Naive B cell (primary cell): Measurements from ENCODE around the gene ALLC. TPM values are rescaled to one million over a fixed set of nuclear protein-coding genes. Genes with fewer than 3 reads are reported as not detected.

Experiments
- ATAC-seq, 2 donors: fragments of 150-1000 bp; cut with Tn5 transposase; 2 replicates each; pipeline ENCODE4 v1.10.0; 2021; ENCODE audit warnings: low read depth in 2 of 2, mild to moderate bottlenecking in 2 of 2, moderate library complexity in 2 of 2
- DNase-seq: peaks from one replicate; pipeline ENCODE4 v3.0.0; 2022
- H3K27ac Mint-ChIP-seq, 6 donors: one replicate each; pipeline ENCODE4 v1.8.0; 2020 to 2022; ENCODE audit warnings: mild to moderate bottlenecking in 6 of 6, mixed read lengths in 6 of 6, moderate library complexity in 5 of 6, inconsistent platforms in 2 of 6
- H3K27me3 Mint-ChIP-seq, 3 donors: one replicate each; pipeline ENCODE4 v1.8.0; 2021 to 2022; ENCODE audit warnings: mixed read lengths in 3 of 3, mild to moderate bottlenecking in 1 of 3
- H3K36me3 Mint-ChIP-seq, 2 donors: one replicate each; pipeline ENCODE4 v1.8.0; 2020 to 2022; ENCODE audit warnings: mixed read lengths in 2 of 2, inconsistent platforms in 1 of 2, mild to moderate bottlenecking in 1 of 2
- H3K4me1 Mint-ChIP-seq, 3 donors: one replicate each; pipeline ENCODE4 v1.8.0; 2020 to 2022; ENCODE audit warnings: mixed read lengths in 3 of 3, inconsistent platforms in 1 of 3, mild to moderate bottlenecking in 1 of 3, moderate library complexity in 1 of 3
- H3K4me3 Mint-ChIP-seq, 8 donors: one replicate each; pipeline ENCODE4 v1.8.0; 2020 to 2022; ENCODE audit warnings: mild to moderate bottlenecking in 8 of 8, mixed read lengths in 8 of 8, moderate library complexity in 8 of 8, inconsistent platforms in 2 of 8
- H3K9me3 Mint-ChIP-seq, 7 donors: one replicate each; pipeline ENCODE4 v1.8.0; 2020 to 2022; ENCODE audit warnings: mixed read lengths in 7 of 7, mild to moderate bottlenecking in 5 of 7, inconsistent platforms in 2 of 7, moderate library complexity in 1 of 7
- polyA plus RNA-seq, 6 donors: library from polyadenylated mRNA; unstranded; fragments of 300-500 nt; fragmentation: Illumina TruSeq; gene quantifications; one replicate each; pipeline ENCODE4 v1.2.3, GENCODE V29; 2021; ENCODE audit warnings: low read depth in 6 of 6

ALLC gene
- polyA plus RNA-seq, 6 donors from 2014 or later: not detected

DNA sequence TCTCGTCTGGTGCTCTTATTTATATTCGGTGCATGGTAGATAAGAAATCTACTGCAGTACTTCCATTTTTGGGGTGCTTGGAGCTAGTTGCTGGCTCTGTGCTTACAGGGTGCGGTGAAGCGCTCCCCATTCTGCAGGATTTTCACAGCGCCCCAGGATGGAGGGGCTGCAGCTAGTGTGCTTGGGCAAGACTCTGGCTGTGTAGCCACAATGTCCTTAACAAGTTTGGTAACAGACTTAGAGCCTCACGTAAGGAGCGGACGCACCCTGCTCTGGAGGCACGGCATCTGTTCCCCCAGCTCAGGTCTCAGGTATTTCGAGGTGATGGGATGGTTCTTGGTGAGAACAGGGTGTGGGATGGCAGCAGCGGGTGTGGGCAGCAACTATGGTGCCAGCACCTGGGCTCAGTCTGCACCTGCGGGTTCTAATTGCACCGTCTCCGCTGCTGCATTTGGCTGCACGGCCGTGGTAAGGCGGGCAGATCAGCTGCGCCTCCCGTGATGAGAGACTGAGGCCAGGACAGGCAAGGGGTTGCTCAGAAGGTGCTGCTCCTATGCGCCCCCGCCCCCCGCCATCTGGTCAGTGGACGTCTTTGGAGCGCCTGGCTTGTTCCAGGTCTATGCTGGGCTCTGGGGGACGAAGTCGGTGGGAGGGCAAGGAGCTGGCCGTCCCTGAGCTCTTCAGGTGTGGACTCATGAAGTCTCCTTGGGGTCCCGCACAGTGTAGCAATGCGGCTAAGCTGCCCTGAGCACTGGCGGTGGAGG lies 20.1 kb upstream of the ALLC start:
- peaks cover 0 to 2% (median 0%) of the 10 kb centered on the region in 7 donors for H3K9me3 Mint-ChIP-seq
- no peak for DNase-seq
- no peak overlapping the region for H3K27ac Mint-ChIP-seq
- H3K27me3 Mint-ChIP-seq: peaks cover 0 to 28% (median 20%) of the 10 kb centered on the region in 3 donors
- peaks cover 0 to 6% (median 0%) of the 10 kb centered on the region in 3 donors for H3K4me1 Mint-ChIP-seq
- no peak for ATAC-seq
- no peak overlapping the region for H3K4me3 Mint-ChIP-seq
- no peaks in the 10 kb centered on the region for H3K36me3 Mint-ChIP-seq

DNA sequence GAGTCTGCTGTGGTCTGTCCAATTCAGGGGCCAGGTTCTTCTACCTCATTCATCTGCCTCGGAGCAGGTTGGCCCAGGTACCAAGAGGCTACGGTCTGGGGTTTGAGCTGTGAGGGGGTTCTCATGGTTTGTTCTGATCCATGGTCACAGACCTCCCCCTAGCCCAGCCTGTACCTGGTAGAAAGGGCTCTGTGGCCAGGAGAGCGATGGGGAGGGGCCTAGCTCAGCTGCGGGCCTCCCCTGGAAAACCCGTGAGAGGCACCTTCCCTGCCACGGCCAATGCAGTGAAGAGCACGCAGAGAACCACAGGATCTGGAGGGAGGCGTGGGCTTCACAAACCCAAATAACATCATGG lies 19.6 kb upstream of the ALLC start:
- ATAC-seq: no peak
- no peak for DNase-seq
- no peak overlapping the region for H3K27ac Mint-ChIP-seq
- H3K36me3 Mint-ChIP-seq: no peaks in the 10 kb centered on the region
- no peak overlapping the region for H3K4me3 Mint-ChIP-seq
- H3K9me3 Mint-ChIP-seq: peaks cover 0 to 2% (median 0%) of the 10 kb centered on the region in 7 donors
- peaks cover 0 to 34% (median 16%) of the 10 kb centered on the region in 3 donors for H3K27me3 Mint-ChIP-seq
- peaks cover 0 to 6% (median 0%) of the 10 kb centered on the region in 3 donors for H3K4me1 Mint-ChIP-seq

DNA sequence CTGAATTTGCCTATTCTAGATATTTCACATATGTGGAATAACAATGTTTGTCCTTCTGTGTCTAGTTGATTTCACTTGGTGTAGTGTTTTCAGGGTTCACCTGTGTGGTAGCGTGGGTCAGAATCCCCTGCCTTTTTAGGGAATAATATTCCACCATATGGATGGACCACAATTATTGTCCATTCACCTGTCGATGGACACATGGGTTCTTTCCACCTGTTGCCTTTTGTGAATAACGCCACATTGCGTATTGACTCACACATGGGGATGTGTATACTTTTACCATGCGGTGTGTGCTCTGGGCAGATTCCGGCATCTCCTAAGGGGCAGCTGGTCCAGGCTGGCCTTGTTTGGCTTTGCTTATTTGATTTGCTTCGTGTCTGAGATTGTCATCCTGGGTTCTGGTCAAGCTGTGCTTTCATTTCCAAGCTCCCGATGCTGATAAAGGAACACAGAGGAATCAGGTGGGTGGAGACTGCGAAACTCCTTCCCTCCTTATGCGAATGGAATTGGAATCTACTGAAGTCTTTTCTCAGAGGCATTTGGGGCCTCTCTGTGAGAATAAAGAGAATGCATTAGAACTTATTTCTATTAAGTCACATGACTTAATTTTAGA lies 18.9 kb upstream of the ALLC start:
- Mint-ChIP-seq H3K4me3 (no peak overlapping the region), H3K27me3 (peaks cover 0 to 37% (median 13%) of the 10 kb centered on the region in 3 donors), H3K27ac (no peak overlapping the region), H3K4me1 (peaks cover 0 to 6% (median 0%) of the 10 kb centered on the region in 3 donors), H3K36me3 (no peaks in the 10 kb centered on the region), H3K9me3 (peaks cover 0 to 2% (median 0%) of the 10 kb centered on the region in 7 donors)
- ATAC-seq: no peak
- no peak for DNase-seq

DNA sequence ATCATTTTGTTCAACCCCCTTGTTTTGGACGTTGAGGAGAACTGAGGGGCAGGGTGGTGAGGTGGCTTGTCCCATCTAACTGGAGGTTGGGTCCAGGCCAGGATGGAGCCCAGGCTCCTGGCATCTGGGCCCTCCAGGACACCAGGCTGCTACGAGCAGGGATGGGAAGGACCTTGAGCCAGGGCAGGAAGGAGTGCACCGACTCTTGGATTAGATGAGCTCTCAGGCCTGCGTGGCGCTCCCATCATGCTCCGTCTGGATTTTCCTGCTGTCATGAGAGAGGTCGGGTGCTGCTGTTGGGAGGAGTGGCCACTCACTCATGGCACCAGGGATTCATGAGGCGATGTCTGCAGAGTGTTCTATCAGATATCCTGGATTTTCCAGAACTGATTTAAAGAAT lies 18.3 kb upstream of the ALLC start:
- Mint-ChIP-seq H3K27me3 (peaks cover 0 to 37% (median 13%) of the 10 kb centered on the region in 3 donors), H3K4me3 (no peak overlapping the region), H3K27ac (no peak overlapping the region), H3K36me3 (no peaks in the 10 kb centered on the region), H3K9me3 (peaks cover 0 to 2% (median 0%) of the 10 kb centered on the region in 7 donors), H3K4me1 (peaks cover 0 to 6% (median 0%) of the 10 kb centered on the region in 3 donors)
- no peak for DNase-seq
- no peak for ATAC-seq

DNA sequence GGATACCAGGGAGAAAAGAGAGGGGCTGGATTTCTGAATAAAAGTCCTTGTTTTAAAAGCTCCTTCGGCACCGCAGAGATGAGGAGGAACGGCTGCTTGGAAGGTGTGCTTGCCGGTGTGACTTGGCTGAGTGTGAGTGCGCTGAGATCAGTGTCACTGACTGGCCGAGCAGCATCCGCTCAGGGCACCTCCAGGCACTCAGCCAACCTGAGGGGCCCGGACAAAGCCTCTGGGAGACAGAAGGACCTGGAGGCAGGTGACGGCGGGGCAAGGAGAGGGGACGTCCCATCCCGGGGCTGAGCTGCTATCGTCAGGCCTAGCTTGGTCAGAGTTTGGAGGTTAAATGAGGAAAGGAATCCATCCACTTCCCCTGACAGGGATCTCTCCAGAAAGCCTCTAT lies 16.8 kb upstream of the ALLC start:
- Mint-ChIP-seq H3K36me3 (no peaks in the 10 kb centered on the region), H3K4me1 (no peaks in the 10 kb centered on the region), H3K27me3 (peaks cover 0 to 25% (median 0%) of the 10 kb centered on the region in 3 donors), H3K4me3 (no peak overlapping the region), H3K9me3 (peaks cover 0 to 2% (median 0%) of the 10 kb centered on the region in 7 donors), H3K27ac (no peak overlapping the region)
- no peak for ATAC-seq
- DNase-seq: no peak

DNA sequence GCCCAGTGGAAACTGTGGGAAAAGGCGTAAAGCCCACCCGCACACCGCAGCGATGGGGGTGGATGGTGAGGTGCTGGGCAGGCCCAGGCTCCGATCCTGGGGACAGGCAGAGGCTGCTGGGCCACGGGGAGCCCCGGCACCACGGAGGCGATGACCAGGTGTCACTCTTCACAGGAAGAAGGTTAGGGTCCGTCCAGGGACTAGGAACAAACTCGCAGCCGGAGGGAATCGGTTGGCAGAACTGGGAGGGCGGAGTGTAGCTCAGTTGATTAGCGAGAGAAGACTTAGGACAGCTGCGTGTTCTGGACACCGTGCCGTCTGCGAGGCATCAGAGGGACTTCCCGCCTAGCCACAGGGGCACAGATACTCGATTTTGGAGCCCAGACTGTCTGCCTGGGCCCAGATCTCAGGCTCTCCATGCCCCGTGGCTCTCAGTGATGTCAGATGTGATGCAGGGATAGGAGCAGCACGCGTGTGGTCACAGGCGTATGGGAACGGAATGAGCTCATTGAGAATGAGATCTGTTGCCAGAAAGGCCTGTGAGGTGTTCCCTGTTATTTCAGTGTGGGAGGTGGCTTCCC lies 16.1 kb upstream of the ALLC start:
- peaks cover 0 to 19% (median 0%) of the 10 kb centered on the region in 3 donors for H3K27me3 Mint-ChIP-seq
- no peak for ATAC-seq
- no peaks in the 10 kb centered on the region for H3K4me1 Mint-ChIP-seq
- H3K36me3 Mint-ChIP-seq: no peaks in the 10 kb centered on the region
- H3K9me3 Mint-ChIP-seq: peaks cover 0 to 2% (median 0%) of the 10 kb centered on the region in 7 donors
- H3K4me3 Mint-ChIP-seq: no peak overlapping the region
- no peak overlapping the region for H3K27ac Mint-ChIP-seq
- DNase-seq: no peak

DNA sequence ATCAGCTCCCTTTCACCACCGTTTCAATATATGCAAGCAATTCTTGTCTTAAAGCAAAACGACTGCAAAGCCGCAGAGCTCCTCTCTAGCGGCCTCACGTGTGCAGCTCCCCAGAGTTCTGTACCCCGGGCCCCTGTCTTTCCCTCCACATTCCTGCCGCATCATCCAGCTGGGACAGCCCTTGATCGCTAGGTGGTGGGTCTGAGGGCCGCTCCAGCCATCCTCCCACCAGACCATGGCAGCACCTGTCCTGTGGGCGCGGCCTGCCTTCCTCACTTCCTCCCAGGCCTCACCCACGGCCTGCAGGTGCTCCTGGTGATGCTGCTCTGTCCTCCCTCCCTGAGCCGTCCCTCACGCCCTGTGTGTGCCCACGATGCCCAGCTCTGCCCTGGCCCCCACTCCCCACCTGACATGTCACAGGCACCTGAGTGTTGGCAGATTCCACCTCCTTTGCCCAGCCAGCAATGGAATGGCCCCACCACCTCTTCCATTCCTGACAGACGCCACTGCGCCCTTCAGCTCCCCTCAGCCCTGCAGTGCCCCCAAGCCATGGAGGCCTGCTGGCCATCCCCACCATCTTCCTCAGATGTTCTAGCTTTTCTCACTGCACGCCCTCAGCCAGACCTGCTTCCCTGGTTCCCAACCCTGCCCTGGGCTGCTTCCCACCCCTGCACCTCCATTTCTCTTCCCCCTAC lies 15.3 kb upstream of the ALLC start:
- H3K9me3 Mint-ChIP-seq: no peaks in the 10 kb centered on the region
- H3K27ac Mint-ChIP-seq: peak overlapping the region in 1 of 6 donors; percentile 63
- H3K36me3 Mint-ChIP-seq: no peaks in the 10 kb centered on the region
- DNase-seq (no peak), ATAC-seq (no peak)
- peaks cover 0 to 12% (median 0%) of the 10 kb centered on the region in 3 donors for H3K27me3 Mint-ChIP-seq
- no peak overlapping the region for H3K4me3 Mint-ChIP-seq
- H3K4me1 Mint-ChIP-seq: no peaks in the 10 kb centered on the region

DNA sequence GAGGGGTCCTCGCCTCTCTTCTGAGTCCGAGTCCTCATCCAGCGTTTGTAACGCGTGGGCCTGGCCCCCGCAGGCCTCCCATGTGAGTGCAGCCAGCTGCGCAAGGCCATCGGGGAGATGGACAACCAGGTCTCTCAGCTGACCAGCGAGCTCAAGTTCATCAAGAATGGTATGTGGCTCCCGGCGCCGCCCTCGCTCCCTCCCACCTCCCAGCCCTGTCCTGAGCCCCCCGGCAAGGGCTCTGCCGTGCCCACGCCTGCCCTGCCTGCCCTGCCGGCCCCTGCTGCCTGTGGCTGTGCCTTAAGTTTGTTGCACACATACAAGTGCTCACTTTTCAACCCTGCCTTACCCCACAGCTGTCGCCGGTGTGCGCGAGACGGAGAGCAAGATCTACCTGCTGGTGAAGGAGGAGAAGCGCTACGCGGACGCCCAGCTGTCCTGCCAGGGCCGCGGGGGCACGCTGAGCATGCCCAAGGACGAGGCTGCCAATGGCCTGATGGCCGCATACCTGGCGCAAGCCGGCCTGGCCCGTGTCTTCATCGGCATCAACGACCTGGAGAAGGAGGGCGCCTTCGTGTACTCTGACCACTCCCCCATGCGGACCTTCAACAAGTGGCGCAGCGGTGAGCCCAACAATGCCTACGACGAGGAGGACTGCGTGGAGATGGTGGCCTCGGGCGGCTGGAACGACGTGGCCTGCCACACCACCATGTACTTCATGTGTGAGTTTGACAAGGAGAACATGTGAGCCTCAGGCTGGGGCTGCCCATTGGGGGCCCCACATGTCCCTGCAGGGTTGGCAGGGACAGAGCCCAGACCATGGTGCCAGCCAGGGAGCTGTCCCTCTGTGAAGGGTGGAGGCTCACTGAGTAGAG lies 14.4 kb upstream of the ALLC start:
- H3K36me3 Mint-ChIP-seq: no peaks in the 10 kb centered on the region
- no peak for ATAC-seq
- no peak for DNase-seq
- peak overlapping the region in 1 of 6 donors; percentile 37 for H3K27ac Mint-ChIP-seq
- no peaks in the 10 kb centered on the region for H3K9me3 Mint-ChIP-seq
- no peaks in the 10 kb centered on the region for H3K4me1 Mint-ChIP-seq
- H3K27me3 Mint-ChIP-seq: peaks cover 0 to 8% (median 0%) of the 10 kb centered on the region in 3 donors
- H3K4me3 Mint-ChIP-seq: no peak overlapping the region

DNA sequence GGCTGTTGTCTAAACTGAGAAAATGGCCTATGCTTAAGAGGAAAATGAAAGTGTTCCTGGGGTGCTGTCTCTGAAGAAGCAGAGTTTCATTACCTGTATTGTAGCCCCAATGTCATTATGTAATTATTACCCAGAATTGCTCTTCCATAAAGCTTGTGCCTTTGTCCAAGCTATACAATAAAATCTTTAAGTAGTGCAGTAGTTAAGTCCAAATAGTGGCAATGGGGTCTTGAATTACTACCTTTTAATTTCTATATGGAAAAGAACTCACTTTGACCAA lies 13.8 kb upstream of the ALLC start:
- Mint-ChIP-seq H3K4me3 (no peak overlapping the region), H3K27ac (no peak overlapping the region), H3K27me3 (peaks cover 0 to 8% (median 0%) of the 10 kb centered on the region in 3 donors), H3K4me1 (no peaks in the 10 kb centered on the region), H3K9me3 (no peaks in the 10 kb centered on the region), H3K36me3 (no peaks in the 10 kb centered on the region)
- DNase-seq (no peak), ATAC-seq (no peak)

DNA sequence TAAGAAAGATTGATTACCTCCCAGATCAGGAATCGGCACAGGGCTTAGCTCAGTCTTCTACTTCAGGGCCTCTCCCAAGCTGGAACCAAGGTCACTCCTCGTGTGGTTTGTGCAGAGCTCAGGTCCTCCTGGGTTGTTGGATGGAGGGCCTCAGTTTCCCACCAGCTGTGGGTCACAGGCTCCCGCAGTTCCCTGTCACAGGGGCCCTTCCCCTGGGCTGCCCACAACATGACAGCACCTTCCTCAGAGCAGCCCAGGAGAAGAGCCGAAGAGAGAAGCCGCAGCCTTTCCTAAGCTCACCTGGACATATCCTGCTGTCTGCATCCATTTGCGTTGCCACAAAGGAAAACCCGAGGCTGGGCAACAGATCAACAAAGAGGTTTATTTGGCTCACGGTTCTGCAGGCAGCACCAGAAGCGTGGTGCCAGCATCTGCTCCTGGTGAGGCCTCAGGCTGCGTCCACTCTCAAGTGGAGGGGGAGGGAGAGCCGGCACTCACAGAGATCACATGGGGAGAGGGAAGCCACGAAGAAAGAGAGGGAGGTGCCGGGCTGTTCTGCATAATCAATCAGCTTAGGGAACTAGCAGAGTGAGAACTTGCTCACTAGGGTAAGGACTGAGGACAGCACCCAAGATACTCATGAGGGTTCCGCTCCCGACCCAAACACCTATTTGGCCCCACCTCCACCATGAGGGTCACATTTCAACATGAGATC lies 13.0 kb upstream of the ALLC start:
- no peaks in the 10 kb centered on the region for H3K36me3 Mint-ChIP-seq
- H3K27ac Mint-ChIP-seq: peak overlapping the region in 1 of 6 donors; percentile 69
- DNase-seq (no peak), ATAC-seq (no peak)
- peaks cover 0 to 13% (median 0%) of the 10 kb centered on the region in 3 donors for H3K27me3 Mint-ChIP-seq
- no peaks in the 10 kb centered on the region for H3K4me1 Mint-ChIP-seq
- no peaks in the 10 kb centered on the region for H3K9me3 Mint-ChIP-seq
- H3K4me3 Mint-ChIP-seq: no peak overlapping the region

DNA sequence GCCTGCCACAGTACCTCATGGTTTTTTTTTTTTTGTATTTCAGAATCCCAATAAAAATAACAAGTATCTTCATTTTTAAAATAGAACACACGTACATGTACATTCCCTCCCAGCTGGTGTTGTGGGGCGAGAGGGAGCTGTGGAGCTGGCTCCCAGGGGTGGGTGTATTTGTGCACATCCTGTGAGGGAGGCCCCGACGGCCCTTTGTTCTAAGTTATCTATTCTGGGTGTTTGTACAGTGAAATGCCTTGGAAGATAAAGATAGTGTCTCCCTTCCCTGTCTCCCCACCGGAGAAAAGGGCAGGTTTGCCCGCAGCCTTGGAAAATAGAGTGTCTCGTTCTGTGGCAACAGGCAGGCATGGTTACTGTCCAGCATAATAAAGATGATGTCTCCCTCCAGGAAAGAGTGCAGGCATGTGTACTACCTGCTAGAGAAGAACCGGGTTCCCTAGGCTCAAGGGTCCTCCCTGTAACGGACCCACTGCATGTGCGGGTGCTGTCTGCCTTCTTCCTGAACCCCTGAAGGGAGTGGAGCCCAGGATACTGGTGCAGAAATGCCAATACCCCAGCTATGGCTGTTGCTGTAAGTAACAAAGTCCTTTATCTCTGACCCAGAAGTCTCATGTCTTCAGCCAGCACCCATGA lies 12.1 kb upstream of the ALLC start:
- peaks cover 2 to 3% (median 3%) of the 10 kb centered on the region in 3 donors for H3K4me1 Mint-ChIP-seq
- no peak for DNase-seq
- no peaks in the 10 kb centered on the region for H3K9me3 Mint-ChIP-seq
- H3K36me3 Mint-ChIP-seq: no peaks in the 10 kb centered on the region
- H3K27me3 Mint-ChIP-seq: peaks cover 0 to 15% (median 2%) of the 10 kb centered on the region in 3 donors
- no peak overlapping the region for H3K27ac Mint-ChIP-seq
- no peak overlapping the region for H3K4me3 Mint-ChIP-seq
- no peak for ATAC-seq

DNA sequence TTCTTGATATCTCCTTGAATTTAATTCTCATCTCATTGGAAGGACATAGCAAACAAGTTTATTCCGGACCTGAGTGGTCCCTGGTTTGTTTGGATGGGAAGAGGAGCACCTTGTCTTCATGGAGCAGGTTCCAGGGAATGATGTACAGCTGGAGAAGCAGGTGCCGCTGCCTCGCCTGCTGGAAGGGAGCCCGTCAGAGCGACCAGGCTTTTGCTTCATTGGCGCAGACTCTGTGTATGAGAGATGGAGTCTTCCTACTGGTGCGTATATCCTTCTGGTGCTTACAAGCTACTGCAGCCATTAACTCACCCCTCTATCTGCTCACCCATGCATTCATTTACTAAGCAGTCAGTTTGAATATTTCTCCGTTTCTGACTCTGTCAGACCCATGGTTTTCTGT lies 11.6 kb upstream of the ALLC start:
- Mint-ChIP-seq H3K9me3 (no peaks in the 10 kb centered on the region), H3K4me3 (no peak overlapping the region), H3K4me1 (peaks cover 8 to 9% (median 9%) of the 10 kb centered on the region in 3 donors), H3K27ac (no peak overlapping the region), H3K36me3 (no peaks in the 10 kb centered on the region), H3K27me3 (peaks cover 0 to 18% (median 4%) of the 10 kb centered on the region in 3 donors)
- DNase-seq (no peak), ATAC-seq (no peak)
